ENCODE measurements around the gene TMEM35B.
"Not testable (repeated sequence)": the region's sequence is repeated elsewhere in the genome, so short reads cannot be mapped to it uniquely, and the experiment has no call there.

The TMEM35B gene

DNA sequence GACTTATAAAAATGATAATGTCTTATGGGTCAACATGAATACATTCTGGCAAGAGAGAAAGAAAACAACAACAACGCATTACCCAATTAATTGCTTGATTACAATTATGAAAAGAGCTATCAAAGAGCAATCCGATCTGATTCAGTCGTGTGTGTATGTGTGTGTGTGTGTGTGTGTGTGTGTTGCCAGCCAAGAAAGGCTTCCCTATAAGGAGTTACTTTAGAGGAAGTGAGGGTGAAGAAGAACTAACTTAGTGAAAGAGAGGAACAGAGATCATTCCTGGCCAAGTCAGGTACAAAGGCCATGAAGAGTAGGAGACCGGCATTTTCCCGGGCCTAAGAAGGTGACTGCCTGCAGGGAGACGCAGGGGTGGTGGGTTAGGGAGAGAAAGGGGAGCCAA, 9.4 kb downstream of the TMEM35B start:
- DNase-seq = no peak

DNA sequence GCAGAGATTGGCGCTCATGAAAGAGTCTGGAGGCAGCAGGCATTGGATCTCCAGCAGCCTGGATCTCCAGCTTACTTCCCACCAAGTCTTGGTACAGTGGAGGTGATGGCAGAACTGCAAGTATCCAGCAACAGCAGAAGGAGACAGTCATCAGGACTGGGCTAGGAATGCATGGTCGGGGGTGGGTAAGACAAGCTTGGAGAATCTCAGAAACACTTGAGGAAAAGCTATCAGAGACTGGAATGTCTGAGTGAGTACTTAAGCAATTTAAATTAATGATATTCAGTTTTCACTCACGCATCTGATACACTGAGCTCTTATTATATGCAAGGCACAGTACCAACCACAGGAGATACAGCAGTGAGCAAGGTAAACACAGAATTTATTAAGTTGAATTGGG, 9.8 kb downstream of the TMEM35B start:
- no peak for DNase-seq

DNA sequence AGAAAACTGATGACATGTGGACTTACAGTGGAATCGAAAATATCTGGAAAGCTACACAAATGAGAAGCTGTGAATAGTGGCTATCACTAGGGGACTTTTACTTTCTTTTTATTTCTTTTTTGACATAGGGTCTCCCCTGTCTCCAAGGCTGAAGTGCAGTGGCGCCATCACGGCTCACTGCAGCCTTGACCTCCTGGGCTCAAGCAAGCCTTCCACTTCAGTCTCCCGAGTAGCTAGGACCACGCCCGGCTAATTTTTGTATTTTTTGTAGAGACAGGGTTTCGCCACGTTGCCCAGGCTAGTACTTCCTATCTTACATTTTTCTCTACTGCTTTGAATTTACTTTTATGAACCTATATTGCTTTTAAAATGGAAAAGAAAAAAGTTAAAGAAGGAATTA, 10.5 kb downstream of the TMEM35B start:
- DNase-seq = no peak

DNA sequence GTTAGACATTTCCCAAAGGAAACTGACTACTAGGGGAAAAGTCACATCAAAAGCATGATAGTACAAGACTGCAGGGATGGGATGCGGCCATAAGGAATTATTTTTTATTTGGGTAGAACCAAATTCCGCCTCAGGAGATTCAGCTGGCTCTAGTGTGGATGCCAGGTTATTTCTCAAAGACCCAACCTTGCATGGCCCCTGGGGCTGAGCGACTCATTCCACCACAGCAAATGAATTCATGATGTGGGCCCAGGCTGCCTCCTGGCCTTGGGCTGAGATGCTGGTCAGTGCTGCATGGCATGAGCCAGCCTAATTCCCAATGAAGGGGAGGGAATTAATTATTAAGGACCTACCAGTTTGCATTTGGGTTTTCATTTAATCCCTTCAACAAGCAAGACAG, 11.8 kb downstream of the TMEM35B start:
- no peak for DNase-seq

DNA sequence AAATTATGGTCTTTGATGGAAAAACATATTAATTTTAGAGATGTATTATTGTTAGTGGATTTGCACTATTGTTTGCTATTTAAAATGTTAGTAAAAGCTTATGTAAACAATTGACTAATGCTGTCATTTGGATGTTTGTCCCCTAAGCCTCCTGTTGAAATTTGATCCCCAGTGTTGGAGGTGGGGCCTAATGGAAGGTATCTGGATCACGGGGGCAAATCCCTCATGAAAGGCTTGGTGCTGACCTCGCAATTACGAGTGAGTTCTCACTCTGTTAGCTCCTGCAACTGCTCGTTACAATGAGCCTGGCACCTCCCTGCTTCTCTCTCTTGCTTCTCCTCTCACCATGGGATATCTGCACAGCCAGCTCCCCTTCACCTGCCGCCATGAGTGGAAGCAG, 14.3 kb downstream of the TMEM35B start:
- no peak for DNase-seq

DNA sequence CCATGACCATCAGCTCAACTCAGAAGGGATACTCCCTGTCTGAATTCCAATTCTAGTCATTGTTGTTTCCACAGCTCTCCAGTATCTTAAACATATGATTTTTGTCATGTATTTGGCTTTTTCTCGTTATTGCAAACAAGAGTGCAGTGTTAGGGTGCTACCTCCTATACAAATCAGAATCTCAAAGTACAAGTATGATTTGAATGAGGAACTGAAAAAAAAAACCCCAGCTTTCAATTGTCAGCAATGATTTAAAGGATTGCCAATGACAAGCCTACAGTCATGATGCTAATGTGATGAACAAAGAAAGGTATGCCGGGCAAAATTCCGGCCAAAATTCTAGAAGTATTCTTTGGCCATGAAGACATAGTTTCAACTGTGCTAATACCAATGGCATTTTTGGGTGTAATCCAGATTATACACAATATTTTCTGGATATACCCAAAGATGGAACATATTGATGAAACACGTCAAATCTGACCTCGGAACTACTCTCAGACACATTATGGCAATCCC, 14.9 kb downstream of the TMEM35B start:
- DNase-seq = no peak

DNA sequence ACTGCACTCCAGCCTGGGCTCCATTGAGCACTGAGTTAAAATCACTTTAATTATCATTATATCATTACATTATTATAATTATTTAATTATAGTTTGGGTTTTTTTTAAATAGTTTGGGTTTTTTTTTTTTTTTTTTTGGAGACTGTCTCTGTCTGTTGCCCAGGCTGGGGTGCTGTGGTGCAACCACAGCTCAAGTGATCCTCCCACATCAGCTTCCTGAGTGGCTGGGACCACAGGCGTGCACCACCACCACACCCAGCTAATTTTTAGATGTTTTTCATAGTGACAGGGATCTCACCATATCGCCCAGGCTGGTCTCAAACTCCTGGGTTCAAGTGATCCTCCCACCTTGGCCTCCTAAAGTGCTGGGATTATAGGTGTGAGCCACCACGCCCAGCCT, 16.9 kb downstream of the TMEM35B start:
- DNase-seq = not testable (repeated sequence)

DNA sequence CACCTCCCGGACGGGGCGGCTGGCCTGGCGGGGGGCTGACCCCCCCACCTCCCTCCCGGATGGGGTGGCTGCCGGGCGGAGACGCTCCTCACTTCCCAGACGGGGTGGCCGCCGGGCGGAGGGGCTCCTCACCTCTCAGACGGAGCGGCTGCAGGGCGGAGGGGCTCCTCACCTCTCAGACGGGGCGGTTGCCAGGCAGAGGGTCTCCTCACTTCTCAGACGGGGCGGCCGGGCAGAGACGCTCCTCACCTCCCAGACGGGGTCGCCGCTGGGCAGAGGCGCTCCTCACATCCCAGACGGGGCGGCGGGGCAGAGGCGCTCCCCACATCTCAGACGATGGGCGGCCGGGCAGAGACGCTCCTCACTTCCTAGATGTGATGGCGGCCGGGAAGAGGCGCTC, 17.5 kb downstream of the TMEM35B start:
- DNase-seq = not testable (repeated sequence)

DNA sequence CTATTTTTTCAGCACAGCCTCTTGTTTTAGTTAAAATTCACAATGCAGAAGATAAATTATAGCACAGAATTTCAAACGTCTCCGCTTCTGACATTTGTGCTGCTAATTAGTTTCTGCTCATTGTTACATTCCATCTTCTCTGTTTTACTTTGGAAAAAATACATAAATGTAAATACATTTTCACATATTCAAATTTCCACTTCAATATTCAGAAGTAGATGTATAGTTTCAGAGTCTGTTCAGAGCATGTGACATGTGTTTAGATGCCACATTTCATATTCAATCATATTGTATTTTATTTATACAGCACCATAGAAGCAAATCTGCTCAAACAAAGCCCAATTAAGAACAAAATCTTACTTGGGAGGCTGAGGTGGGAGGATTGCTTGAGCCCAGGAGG, 19.6 kb downstream of the TMEM35B start:
- no peak for DNase-seq

DNA sequence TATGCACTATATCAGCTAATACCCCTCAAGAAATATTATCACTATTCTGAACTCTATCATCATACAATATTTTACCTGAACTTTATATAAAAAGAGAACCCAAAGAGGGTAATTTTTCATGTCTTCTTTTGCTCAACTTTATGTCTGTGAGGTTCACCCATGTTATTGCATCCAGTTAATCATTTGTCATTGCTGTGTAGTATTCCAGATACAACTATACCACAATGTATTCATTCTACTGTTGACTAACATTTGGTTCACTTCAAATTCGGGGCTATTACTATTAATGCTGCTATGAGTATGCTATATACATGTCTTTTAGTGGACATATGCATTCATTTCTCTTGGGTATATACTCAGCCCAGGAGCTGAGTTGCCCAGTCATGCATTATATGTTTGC, 34.7 kb downstream of the TMEM35B start:
- DNase-seq = no peak

DNA sequence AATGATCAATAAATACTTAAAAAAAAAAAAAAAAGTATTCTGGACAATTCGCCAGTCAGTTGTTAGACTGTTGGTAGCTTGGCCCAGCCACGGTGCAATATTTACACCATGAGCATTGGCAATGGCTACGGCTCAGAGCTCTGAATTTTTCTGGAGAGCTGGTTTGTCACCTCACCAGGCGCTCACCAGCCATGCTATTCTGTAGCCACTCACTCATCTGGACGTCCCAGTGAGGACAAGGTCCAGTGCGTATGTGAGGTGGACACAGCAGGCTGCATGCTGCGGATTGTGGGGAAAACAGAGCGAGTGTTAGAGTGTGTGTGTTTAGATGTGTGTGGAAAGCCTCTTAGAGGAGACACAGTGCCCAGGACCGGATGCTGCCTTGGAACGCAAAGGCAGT, 36.4 kb downstream of the TMEM35B start:
- DNase-seq = not testable (repeated sequence)

DNA sequence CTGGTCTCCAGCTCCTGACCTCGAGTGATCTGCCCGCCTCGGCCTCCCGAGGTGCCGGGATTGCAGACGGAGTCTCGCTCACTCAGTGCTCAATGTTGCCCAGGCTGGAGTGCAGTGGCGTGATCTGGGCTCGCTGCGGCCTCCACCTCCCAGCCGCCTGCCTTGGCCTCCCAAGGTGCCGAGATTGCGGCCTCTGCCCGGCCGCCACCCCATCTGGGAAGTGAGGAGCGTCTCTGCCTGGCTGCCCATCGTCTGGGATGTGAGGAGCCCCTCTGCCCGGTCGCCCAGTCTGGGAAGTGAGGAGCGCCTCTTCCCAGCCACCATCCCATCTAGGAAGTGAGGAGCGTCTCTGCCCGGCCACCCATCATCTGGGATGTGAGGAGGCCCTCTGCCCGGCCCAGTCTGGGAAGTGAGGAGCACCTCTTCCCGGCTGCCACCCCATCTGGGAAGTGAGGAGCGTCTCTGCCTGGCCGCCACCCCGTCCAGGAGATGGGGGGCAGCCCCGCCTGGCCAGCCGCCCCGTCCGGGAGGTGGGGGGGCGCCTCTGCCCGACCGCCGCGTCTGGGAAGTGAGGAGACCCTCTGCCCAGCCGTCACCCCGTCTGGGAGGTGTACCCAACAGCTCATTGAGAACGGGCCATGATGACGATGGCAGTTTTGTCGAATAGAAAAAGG, 37.4 kb downstream of the TMEM35B start:
- DNase-seq = not testable (repeated sequence)

DNA sequence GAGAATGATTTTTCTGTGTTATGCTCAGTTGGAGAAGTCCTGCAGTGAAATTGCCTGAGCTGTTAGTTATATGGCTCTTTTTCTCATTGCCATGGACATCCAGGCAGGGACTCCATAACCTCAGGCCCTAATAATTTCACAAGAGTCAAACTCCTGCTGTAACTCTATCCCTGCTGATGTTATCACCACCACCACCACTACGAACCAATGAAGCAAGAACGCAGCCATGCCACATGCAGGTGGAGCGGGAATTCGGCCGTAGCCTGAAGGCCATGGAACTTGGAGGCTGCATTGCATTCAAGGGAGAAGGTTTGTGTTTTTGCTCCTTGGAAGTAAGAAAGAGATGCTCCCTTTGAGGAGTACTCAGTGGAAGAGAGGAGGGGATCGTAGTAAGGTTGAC, 38.9 kb downstream of the TMEM35B start:
- DNase-seq = no peak

DNA sequence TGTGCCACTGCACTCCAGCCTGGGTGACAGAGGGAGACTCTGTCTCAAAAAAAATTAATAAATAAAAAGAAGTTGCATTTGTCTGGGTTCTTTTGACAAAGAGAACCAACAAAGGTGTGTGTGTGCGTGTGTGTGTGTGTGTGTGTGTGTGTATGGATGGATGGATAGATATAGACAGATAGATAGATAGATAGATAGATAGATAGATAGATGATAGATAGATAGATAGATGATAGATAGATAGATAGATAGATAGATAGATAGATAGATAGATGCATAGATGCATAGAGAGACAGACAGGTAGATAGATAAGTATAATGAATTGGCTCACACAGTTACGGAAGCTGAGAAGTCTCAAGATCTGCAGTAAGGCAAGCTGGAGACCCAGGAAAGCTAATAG, 43.3 kb downstream of the TMEM35B start:
- not testable (repeated sequence) for DNase-seq

Measured in GF-D8 (cell line).